BJ (cell line): ENCODE measurements around the gene FLCN. TPM values are rescaled to one million over a fixed set of nuclear protein-coding genes. Genes with fewer than 3 reads are reported as not detected.

Source experiments
- CTCF ChIA-PET: fragments of 350-600 bp; formaldehyde crosslinking; extraction: SDS; loops from one replicate; lab custom pipeline; 2021; ENCODE audit warnings: antibody characterized with exemption, inconsistent platforms; lab: Yijun Ruan, JAX
- POLR2A ChIA-PET: fragments of 300-600 bp; sonication (Branson Sonifier 250); formaldehyde crosslinking; extraction: SDS; loops from one replicate; lab custom pipeline; 2021; ENCODE audit warnings: antibody characterized with exemption; lab: Charles Lee
- DNase-seq: peaks from one replicate; pipeline ENCODE4 v3.0.0-alpha.2; 2011; ENCODE audit warnings: low read depth
- H3K27me3 ChIP-seq: 2 replicates; pipeline ENCODE4 v1.6.0; 2011; ENCODE audit warnings: low read length; ENCODE audit not compliant: control insufficient read depth, insufficient read depth
- H3K36me3 ChIP-seq: 2 replicates; pipeline ENCODE4 v1.5.1; 2011; ENCODE audit warnings: low read length; ENCODE audit not compliant: control insufficient read depth, insufficient read depth
- H3K4me3 ChIP-seq: 2 replicates; pipeline ENCODE4 v1.5.1; 2011; ENCODE audit warnings: low read depth, mild to moderate bottlenecking, control low read depth, low read length
- CTCF ChIP-seq: IDR thresholded peaks from 2 replicates; pipeline ENCODE4 v1.5.1; 2011; ENCODE audit warnings: low read depth, mild to moderate bottlenecking, control low read depth, inconsistent platforms, low read length, moderate library complexity; ENCODE audit not compliant: insufficient read depth
- polyA plus RNA-seq: library from polyadenylated mRNA; depleted of rRNA; stranded (reverse); fragments of >200 nt; gene quantifications from 2 replicates; pipeline ENCODE4 v1.2.3, GENCODE V29; 2011; rRNA removed
- small RNA-seq: library from RNA; depleted of rRNA; stranded (forward); fragments of <200 nt; gene quantifications from one replicate; pipeline ENCODE3, GENCODE V24; 2012; ENCODE audit warnings: low replicate concordance, low read depth; ENCODE audit not compliant: insufficient read length

FLCN gene
- polyA plus RNA-seq, 1 experiment = 15.4 TPM

GRCh38 chr17:17164676-17165075 is 72.3 kb downstream of the FLCN start:
- TF ChIP-seq CTCF = no peak
- H3K36me3 ChIP-seq = peaks cover 57% of the 10 kb centered on the region
- POLR2A ChIA-PET = no interaction called here
- no peaks in the 10 kb centered on the region for H3K27me3 ChIP-seq
- CTCF ChIA-PET = interaction anchor here (1.4 kb wide), 1 partner anchor 11 kb away, joined by 3 read pairs; no protein-coding TSS in a partner anchor
- no peak for DNase-seq
- no peak overlapping the region for H3K4me3 ChIP-seq

GRCh38 chr17:17164156-17164555 is 72.8 kb downstream of the FLCN start:
- DNase-seq = no peak
- ChIA-PET CTCF (interaction anchor here (1.4 kb wide), 1 partner anchor 11 kb away, joined by 3 read pairs; no protein-coding TSS in a partner anchor), POLR2A (no interaction called here)
- Histone ChIP-seq H3K4me3 (no peak overlapping the region), H3K36me3 (peaks cover 62% of the 10 kb centered on the region), H3K27me3 (no peaks in the 10 kb centered on the region)
- no peak for TF ChIP-seq CTCF

Small RNA genes lying within 50 kb of the gene (small RNA-seq; reads per million reads assigned to genes)
- not detected for gene RNU6-767P

Other genes starting within 250 kb of the FLCN start
- gene MPRIP, start 194.7 kb downstream of the FLCN start, polyA plus RNA-seq = 149 and 154 TPM in 2 replicates
- 1.5 TPM in 2 replicates for gene PLD6, start 30.8 kb downstream of the FLCN start, polyA plus RNA-seq
- 73.3 and 97.2 TPM in 2 replicates for gene COPS3, start 44.1 kb upstream of the FLCN start, polyA plus RNA-seq
- 0.93 and 1.2 TPM in 2 replicates for gene NT5M, start 66.2 kb upstream of the FLCN start, polyA plus RNA-seq
- 10.6 and 11.7 TPM in 2 replicates for gene MED9, start 239.8 kb upstream of the FLCN start, polyA plus RNA-seq